SU-DHL-6 (cell line): Measurements from ENCODE around the gene SLC38A3.

Experiments
- H2AFZ ChIP-seq: fragments of 200-600 bp; sonication (generic); 2 replicates; pipeline ENCODE4 v1.6.1; 2014; ENCODE audit warnings: low read depth, mild to moderate bottlenecking, moderate library complexity, mixed read lengths, antibody characterized with exemption, low read length; ENCODE audit not compliant: severe bottlenecking
- H3F3A ChIP-seq: fragments of 200-600 bp; shearing (Covaris generic); 2 replicates; pipeline ENCODE4 v1.6.0; 2016; ENCODE audit warnings: antibody characterized with exemption, mild to moderate bottlenecking; ENCODE audit not compliant: insufficient read depth
- H3K27ac ChIP-seq: fragments of 200-600 bp; sonication (generic); 2 replicates; pipeline ENCODE4 v1.5.1; 2016; ENCODE audit warnings: low read depth, mild to moderate bottlenecking, low read length, moderate library complexity, mixed read lengths
- H3K27me3 ChIP-seq: fragments of 200-600 bp; sonication (generic), shearing (Covaris generic); 2 replicates; pipeline ENCODE4 v1.6.0; 2014; ENCODE audit warnings: mild to moderate bottlenecking, low read length
- H3K36me3 ChIP-seq: fragments of 200-600 bp; sonication (generic); 2 replicates; pipeline ENCODE4 v1.6.1; 2014; ENCODE audit warnings: mild to moderate bottlenecking, low read length, mixed read lengths
- H3K4me2 ChIP-seq: fragments of 300-600, 200-600 bp; shearing (Covaris generic), sonication (generic); 2 replicates; pipeline ENCODE4 v1.6.0; 2014; ENCODE audit warnings: low read length, low read depth, mild to moderate bottlenecking; ENCODE audit not compliant: poor library complexity, severe bottlenecking
- H3K4me3 ChIP-seq: fragments of 200-600 bp; sonication (generic); 2 replicates; pipeline ENCODE4 v1.5.1; 2014; ENCODE audit warnings: antibody characterized with exemption, low read length, mild to moderate bottlenecking, mixed read lengths; ENCODE audit not compliant: insufficient read depth, poor library complexity, severe bottlenecking
- H3K79me2 ChIP-seq: fragments of 200-600 bp; sonication (generic); 2 replicates; pipeline ENCODE4 v1.6.1; 2014; ENCODE audit warnings: mild to moderate bottlenecking, low read length, moderate library complexity; ENCODE audit not compliant: insufficient read depth
- H3K9ac ChIP-seq: fragments of 200-600 bp; sonication (generic); 2 replicates; pipeline ENCODE4 v1.7.0; 2014; ENCODE audit warnings: mild to moderate bottlenecking, low read length
- H3K9me2 ChIP-seq: fragments of 200-600 bp; sonication (generic); replicated peaks from 2 replicates; pipeline ENCODE4 v1.6.1; 2014; ENCODE audit warnings: low read length; ENCODE audit not compliant: insufficient read depth
- H3K9me3 ChIP-seq: fragments of 200-600 bp; sonication (generic); 2 replicates; pipeline ENCODE4 v1.6.1; 2014; ENCODE audit warnings: low read length, mixed read lengths; ENCODE audit not compliant: insufficient read depth
- H4K20me1 ChIP-seq: fragments of 200-600 bp; sonication (generic); 2 replicates; pipeline ENCODE4 v1.6.1; 2014; ENCODE audit warnings: low read depth, mild to moderate bottlenecking, antibody characterized with exemption, low read length, moderate library complexity, mixed read lengths
- EZH2phosphoT487 ChIP-seq: fragments of 200-600 bp; sonication (generic), shearing (Covaris generic); conservative IDR thresholded peaks from 2 replicates; pipeline ENCODE4 v1.6.1; 2018; ENCODE audit warnings: mild to moderate bottlenecking, antibody characterized with exemption, low read length, moderate library complexity, mixed read lengths
- TF ChIP-seq, protein P1 (sequence below): fragments of 200-600 bp; sonication (generic); IDR thresholded peaks from one replicate; pipeline ENCODE4 v1.5.1; 2017; ENCODE audit warnings: antibody characterized with exemption, mild to moderate bottlenecking, low read length, moderate library complexity; ENCODE audit not compliant: insufficient read depth, poor library complexity, severe bottlenecking

SLC38A3 gene

DNA sequence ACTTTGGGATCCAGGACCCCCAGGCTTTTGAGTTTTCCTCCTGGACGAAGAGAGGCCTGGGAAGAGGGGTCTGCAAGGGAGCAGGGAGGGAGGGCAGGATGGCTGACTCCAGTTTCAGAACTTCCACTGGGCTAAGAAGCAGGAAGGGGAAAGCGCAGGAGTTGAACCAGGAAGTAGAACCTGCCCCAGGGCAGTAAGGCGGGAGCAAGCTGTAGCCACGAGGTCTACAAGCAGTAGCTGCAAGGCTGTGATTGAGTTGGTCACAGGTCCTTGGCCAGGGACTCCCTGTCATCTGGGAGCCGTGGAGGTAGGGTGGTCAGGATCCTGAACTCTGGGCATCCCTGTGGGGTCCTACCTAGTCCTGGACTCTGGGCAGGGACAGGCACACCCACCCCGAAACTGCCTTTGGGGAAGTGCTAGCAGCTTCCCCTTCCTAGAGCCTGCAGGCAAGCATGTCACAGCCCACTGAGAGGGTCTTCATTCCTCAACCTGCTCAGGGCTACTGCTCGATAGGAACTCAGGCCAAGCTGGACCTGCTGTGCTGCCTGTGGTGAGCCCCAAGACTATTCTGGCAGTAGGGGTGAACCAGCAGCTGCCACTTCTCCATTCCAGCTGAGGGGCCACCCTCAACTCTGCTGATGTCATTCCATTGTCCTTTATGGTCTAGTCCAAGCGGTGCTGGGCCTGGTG is 25.2 kb downstream of the SLC38A3 start:
- Histone ChIP-seq H4K20me1 (no peaks in the 10 kb centered on the region), H3K27me3 (no peaks in the 10 kb centered on the region), H3K36me3 (no peaks in the 10 kb centered on the region), H3K9ac (peak overlapping the region; percentile 16), H3K79me2 (no peaks in the 10 kb centered on the region), H2AFZ (no peak overlapping the region), H3K9me2 (no peaks in the 10 kb centered on the region), H3K9me3 (no peaks in the 10 kb centered on the region), H3K27ac (no peak overlapping the region), H3F3A (no peaks in the 10 kb centered on the region), H3K4me3 (no peak overlapping the region), H3K4me2 (peak overlapping the region; percentile 9)
- TF ChIP-seq, protein P1, sequence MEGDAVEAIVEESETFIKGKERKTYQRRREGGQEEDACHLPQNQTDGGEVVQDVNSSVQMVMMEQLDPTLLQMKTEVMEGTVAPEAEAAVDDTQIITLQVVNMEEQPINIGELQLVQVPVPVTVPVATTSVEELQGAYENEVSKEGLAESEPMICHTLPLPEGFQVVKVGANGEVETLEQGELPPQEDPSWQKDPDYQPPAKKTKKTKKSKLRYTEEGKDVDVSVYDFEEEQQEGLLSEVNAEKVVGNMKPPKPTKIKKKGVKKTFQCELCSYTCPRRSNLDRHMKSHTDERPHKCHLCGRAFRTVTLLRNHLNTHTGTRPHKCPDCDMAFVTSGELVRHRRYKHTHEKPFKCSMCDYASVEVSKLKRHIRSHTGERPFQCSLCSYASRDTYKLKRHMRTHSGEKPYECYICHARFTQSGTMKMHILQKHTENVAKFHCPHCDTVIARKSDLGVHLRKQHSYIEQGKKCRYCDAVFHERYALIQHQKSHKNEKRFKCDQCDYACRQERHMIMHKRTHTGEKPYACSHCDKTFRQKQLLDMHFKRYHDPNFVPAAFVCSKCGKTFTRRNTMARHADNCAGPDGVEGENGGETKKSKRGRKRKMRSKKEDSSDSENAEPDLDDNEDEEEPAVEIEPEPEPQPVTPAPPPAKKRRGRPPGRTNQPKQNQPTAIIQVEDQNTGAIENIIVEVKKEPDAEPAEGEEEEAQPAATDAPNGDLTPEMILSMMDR: no peak
- TF ChIP-seq EZH2phosphoT487: no peak

DNA sequence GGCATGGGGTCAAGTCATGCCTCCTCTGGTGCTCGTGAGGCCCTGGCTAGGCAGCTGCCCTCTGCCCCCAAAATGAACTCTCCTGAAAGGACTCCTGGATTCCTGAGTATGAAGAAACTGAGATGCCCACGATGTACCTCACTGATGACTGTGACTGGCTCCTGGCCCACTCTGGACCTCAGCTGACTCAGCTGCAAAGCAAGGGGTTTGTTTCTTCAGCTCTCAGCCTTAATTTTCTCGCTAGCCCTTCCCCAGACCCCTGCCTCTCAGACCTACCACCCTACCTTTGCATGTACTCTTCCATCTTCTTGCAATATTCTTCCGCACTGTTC is 25.7 kb downstream of the SLC38A3 start:
- Histone ChIP-seq H3K27ac (no peak overlapping the region), H3K4me3 (no peak overlapping the region), H4K20me1 (no peaks in the 10 kb centered on the region), H3K9me2 (no peaks in the 10 kb centered on the region), H2AFZ (no peak overlapping the region), H3K36me3 (no peaks in the 10 kb centered on the region), H3K9ac (peak overlapping the region; percentile 16; the same call in 1 of the 2 replicates), H3F3A (no peaks in the 10 kb centered on the region), H3K9me3 (no peaks in the 10 kb centered on the region), H3K4me2 (no peak overlapping the region), H3K79me2 (no peaks in the 10 kb centered on the region), H3K27me3 (no peaks in the 10 kb centered on the region)
- TF ChIP-seq, protein P1: no peak
- no peak for TF ChIP-seq EZH2phosphoT487

DNA sequence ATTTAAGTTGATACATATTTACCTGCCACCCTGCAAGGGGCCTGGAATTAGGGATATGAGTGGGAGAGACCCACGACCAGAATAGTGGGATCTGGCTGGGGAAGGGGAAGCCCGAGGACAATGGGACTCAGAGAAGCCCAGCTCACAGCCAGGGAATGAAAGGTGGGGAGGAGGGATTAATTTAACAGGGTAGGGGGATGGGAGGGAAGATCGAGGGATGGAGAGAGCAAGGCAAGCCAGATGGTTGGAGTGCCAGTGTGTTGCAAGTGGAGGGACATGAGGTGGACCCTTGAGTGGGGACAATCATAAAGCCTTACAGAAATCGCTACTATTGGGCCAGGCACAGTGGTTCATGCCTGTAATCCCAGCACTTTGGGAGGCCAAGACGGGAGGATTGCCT is 26.5 kb downstream of the SLC38A3 start:
- Histone ChIP-seq H3K9me2 (no peaks in the 10 kb centered on the region), H3K9me3 (no peaks in the 10 kb centered on the region), H3K79me2 (peaks cover 5% of the 10 kb centered on the region), H3K4me2 (no peak overlapping the region), H3F3A (no peaks in the 10 kb centered on the region), H3K9ac (no peak overlapping the region), H3K27me3 (no peaks in the 10 kb centered on the region), H3K4me3 (no peak overlapping the region), H3K27ac (no peak overlapping the region), H4K20me1 (no peaks in the 10 kb centered on the region), H2AFZ (no peak overlapping the region), H3K36me3 (no peaks in the 10 kb centered on the region)
- TF ChIP-seq EZH2phosphoT487: no peak
- TF ChIP-seq, protein P1: no peak
